HEK293 (cell line): Measurements from ENCODE around the gene MAN1C1.

ENCODE experiments used
- CTCF ChIA-PET: fragments of 350-600 bp; formaldehyde crosslinking; extraction: SDS; loops from one replicate; lab custom pipeline; 2021; ENCODE audit warnings: antibody characterized with exemption; lab: Yijun Ruan, JAX
- POLR2A ChIA-PET: fragments of 300-600 bp; formaldehyde crosslinking; extraction: SDS; loops from one replicate; lab custom pipeline; 2020; ENCODE audit warnings: antibody characterized with exemption, inconsistent platforms; lab: Yijun Ruan, JAX
- H3K27ac ChIP-seq: fragments of 200-500 bp; sonication (Bioruptor generic); 2 replicates; pipeline ENCODE4 v1.5.1; 2014; ENCODE audit warnings: low read depth, low read length, control low read depth, inconsistent platforms; ENCODE audit errors: extremely low read depth
- H3K36me3 ChIP-seq, 2 experiments: fragments of 200-500 bp in 1 of 2; sonication (Bioruptor generic) in 1 of 2; 1 replicate in 1 of 2; 2 replicates in 1 of 2; pipeline ENCODE4 v1.5.1; 2014 to 2017; ENCODE audit warnings: inconsistent platforms in 2 of 2, low read length in 2 of 2; ENCODE audit not compliant: control insufficient read depth in 2 of 2, insufficient read depth in 1 of 2
- H3K4me1 ChIP-seq: fragments of 200-500 bp; sonication (Bioruptor generic); 2 replicates; pipeline ENCODE4 v1.5.1; 2014; ENCODE audit warnings: mild to moderate bottlenecking, low read length, inconsistent platforms; ENCODE audit not compliant: control insufficient read depth, insufficient read depth
- H3K4me3 ChIP-seq: 2 replicates; pipeline ENCODE4 v1.5.1; 2011; ENCODE audit warnings: low read depth, mild to moderate bottlenecking, control low read depth, low read length, moderate library complexity
- H3K9me3 ChIP-seq: fragments of 200-500 bp; sonication (Bioruptor generic); 2 replicates; pipeline ENCODE4 v1.5.1; 2014; ENCODE audit warnings: low read depth, low read length, inconsistent platforms; ENCODE audit not compliant: control insufficient read depth, insufficient read depth
- BCL6B ChIP-seq: fragments of 450-650 bp; formaldehyde crosslinking; IDR thresholded peaks from 2 replicates; pipeline ENCODE4 v1.5.1; 2017; ENCODE audit warnings: missing biosample characterization, missing genetic modification characterization
- GLIS2 ChIP-seq: fragments of 450-650 bp; formaldehyde crosslinking; IDR thresholded peaks from 2 replicates; pipeline ENCODE4 v1.5.1; 2016; ENCODE audit warnings: missing biosample characterization, missing genetic modification characterization
- HOXC10 ChIP-seq: sonication (generic); formaldehyde crosslinking; IDR thresholded peaks from 2 replicates; pipeline ENCODE4 v1.8.1; 2023; ENCODE audit warnings: mild to moderate bottlenecking, missing genetic modification reagents
- KLF1 ChIP-seq: fragments of 450-650 bp; formaldehyde crosslinking; IDR thresholded peaks from 2 replicates; pipeline ENCODE4 v1.5.1; 2016; ENCODE audit warnings: missing biosample characterization, missing genetic modification characterization
- OSR2 ChIP-seq: fragments of 450-650 bp; formaldehyde crosslinking; IDR thresholded peaks from 2 replicates; pipeline ENCODE4 v1.5.1; 2016; ENCODE audit warnings: missing biosample characterization, missing genetic modification characterization
- YY1 ChIP-seq: fragments of 450-650 bp; formaldehyde crosslinking; IDR thresholded peaks from 2 replicates; pipeline ENCODE4 v1.5.1; 2018; ENCODE audit warnings: missing biosample characterization, missing genetic modification characterization
- ZBTB20 ChIP-seq: fragments of 450-650 bp; formaldehyde crosslinking; IDR thresholded peaks from 2 replicates; pipeline ENCODE4 v1.5.1; 2016; ENCODE audit warnings: missing biosample characterization, missing genetic modification characterization
- ZFP37 ChIP-seq: fragments of 450-650 bp; formaldehyde crosslinking; IDR thresholded peaks from 2 replicates; pipeline ENCODE4 v1.5.1; 2016; ENCODE audit warnings: missing biosample characterization, missing genetic modification characterization
- ZNF10 ChIP-seq: fragments of 450-650 bp; formaldehyde crosslinking; IDR thresholded peaks from 2 replicates; pipeline ENCODE4 v1.5.1; 2017; ENCODE audit warnings: missing biosample characterization, missing genetic modification characterization
- ZNF121 ChIP-seq: fragments of 450-650 bp; formaldehyde crosslinking; IDR thresholded peaks from 2 replicates; pipeline ENCODE4 v1.5.1; 2016; ENCODE audit warnings: missing biosample characterization, missing genetic modification characterization
- ZNF202 ChIP-seq: fragments of 450-650 bp; formaldehyde crosslinking; IDR thresholded peaks from 2 replicates; pipeline ENCODE4 v1.5.1; 2016; ENCODE audit warnings: missing biosample characterization, missing genetic modification characterization, borderline replicate concordance
- ZNF214 ChIP-seq: fragments of 450-650 bp; formaldehyde crosslinking; IDR thresholded peaks from 2 replicates; pipeline ENCODE4 v1.5.1; 2017; ENCODE audit warnings: missing biosample characterization, mild to moderate bottlenecking, missing genetic modification characterization, borderline replicate concordance
- ZNF239 ChIP-seq: fragments of 450-650 bp; formaldehyde crosslinking; IDR thresholded peaks from 2 replicates; pipeline ENCODE4 v1.5.1; 2016; ENCODE audit warnings: missing biosample characterization, missing genetic modification characterization
- ZNF248 ChIP-seq: fragments of 450-650 bp; formaldehyde crosslinking; IDR thresholded peaks from 2 replicates; pipeline ENCODE4 v1.5.1; 2017; ENCODE audit warnings: missing biosample characterization, missing genetic modification characterization
- ZNF266 ChIP-seq: fragments of 450-650 bp; formaldehyde crosslinking; IDR thresholded peaks from 2 replicates; pipeline ENCODE4 v1.5.1; 2016; ENCODE audit warnings: missing biosample characterization, missing genetic modification characterization, low read depth
- ZNF302 ChIP-seq: fragments of 450-650 bp; formaldehyde crosslinking; IDR thresholded peaks from 2 replicates; pipeline ENCODE4 v1.5.1; 2016; ENCODE audit warnings: missing biosample characterization, missing genetic modification characterization, low read depth
- ZNF404 ChIP-seq: fragments of 450-650 bp; formaldehyde crosslinking; IDR thresholded peaks from 2 replicates; pipeline ENCODE4 v1.5.1; 2017; ENCODE audit warnings: missing biosample characterization, missing genetic modification characterization
- ZNF544 ChIP-seq: fragments of 450-650 bp; formaldehyde crosslinking; IDR thresholded peaks from 2 replicates; pipeline ENCODE4 v1.5.0; 2017; ENCODE audit warnings: missing biosample characterization, missing genetic modification characterization
- ZNF654 ChIP-seq: fragments of 450-650 bp; formaldehyde crosslinking; IDR thresholded peaks from 2 replicates; pipeline ENCODE4 v1.5.1; 2016; ENCODE audit warnings: low read depth, missing biosample characterization, missing genetic modification characterization
- ZNF677 ChIP-seq: fragments of 450-650 bp; IDR thresholded peaks from 2 replicates; pipeline ENCODE4 v1.5.0; 2018; ENCODE audit warnings: missing biosample characterization, mild to moderate bottlenecking, missing genetic modification characterization, moderate library complexity
- ZSCAN16 ChIP-seq: fragments of 450-650 bp; formaldehyde crosslinking; IDR thresholded peaks from 2 replicates; pipeline ENCODE4 v1.5.1; 2016; ENCODE audit warnings: missing biosample characterization, missing genetic modification characterization
- TF ChIP-seq, protein P1 (sequence below): IDR thresholded peaks from 2 replicates; pipeline ENCODE4 v1.6.1; 2011; ENCODE audit warnings: mild to moderate bottlenecking, low read depth, low read length, borderline replicate concordance

Gene MAN1C1

DNA sequence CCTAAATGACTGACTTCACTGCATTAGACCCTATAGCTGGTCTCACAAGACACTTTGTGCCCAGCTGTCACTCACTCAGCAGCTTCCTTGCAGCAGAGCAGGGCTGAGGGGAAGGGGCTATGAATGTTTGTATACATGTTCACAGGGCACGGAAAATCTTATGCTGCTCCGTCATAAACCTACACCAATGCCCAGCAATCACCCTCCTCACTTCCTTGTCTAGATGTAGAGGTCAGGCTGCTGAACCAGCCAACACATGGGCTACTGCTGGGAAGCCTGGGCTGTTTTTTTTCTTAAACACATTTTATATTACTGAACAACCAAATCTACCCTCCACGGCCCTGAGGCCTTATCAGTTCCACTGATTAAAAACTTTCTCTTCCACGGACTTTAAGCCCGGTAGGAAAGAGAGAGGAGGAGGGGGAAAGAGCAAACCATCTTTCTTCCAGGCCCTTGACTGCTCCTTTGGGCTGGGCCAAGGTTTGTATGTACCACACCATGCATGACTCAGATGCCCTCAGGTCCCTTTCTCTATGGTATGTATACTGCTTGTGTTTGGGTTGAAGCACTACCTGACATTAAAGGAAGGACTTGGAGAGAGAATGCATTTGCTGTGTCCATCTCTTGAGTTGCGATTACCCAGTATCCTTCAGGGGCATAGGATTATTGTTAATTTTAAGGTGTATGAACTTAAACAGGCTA, 215.9 kb downstream of the MAN1C1 start:
- Histone ChIP-seq H3K27ac (no peak overlapping the region), H3K36me3 (peaks cover 13 to 98% of the 10 kb centered on the region in 2 experiments), H3K9me3 (no peaks in the 10 kb centered on the region), H3K4me1 (no peaks in the 10 kb centered on the region), H3K4me3 (no peak overlapping the region)
- TF ChIP-seq ZBTB20 (tag by site-specific recombination): no peak
- no peak for TF ChIP-seq BCL6B (tag by site-specific recombination)
- no peak for TF ChIP-seq ZNF302 (tag by site-specific recombination)
- TF ChIP-seq ZNF266 (tag by site-specific recombination): no peak
- TF ChIP-seq ZNF202 (tag by site-specific recombination): no peak
- TF ChIP-seq ZNF239 (tag by site-specific recombination): no peak
- TF ChIP-seq YY1 (tag by site-specific recombination): no peak
- TF ChIP-seq ZNF544 (tag by site-specific recombination): no peak
- TF ChIP-seq, protein P1, sequence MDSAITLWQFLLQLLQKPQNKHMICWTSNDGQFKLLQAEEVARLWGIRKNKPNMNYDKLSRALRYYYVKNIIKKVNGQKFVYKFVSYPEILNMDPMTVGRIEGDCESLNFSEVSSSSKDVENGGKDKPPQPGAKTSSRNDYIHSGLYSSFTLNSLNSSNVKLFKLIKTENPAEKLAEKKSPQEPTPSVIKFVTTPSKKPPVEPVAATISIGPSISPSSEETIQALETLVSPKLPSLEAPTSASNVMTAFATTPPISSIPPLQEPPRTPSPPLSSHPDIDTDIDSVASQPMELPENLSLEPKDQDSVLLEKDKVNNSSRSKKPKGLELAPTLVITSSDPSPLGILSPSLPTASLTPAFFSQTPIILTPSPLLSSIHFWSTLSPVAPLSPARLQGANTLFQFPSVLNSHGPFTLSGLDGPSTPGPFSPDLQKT: no peak
- no peak for TF ChIP-seq OSR2 (tag by site-specific recombination)
- no peak for TF ChIP-seq ZSCAN16
- no peak for TF ChIP-seq ZNF654 (tag by site-specific recombination)
- TF ChIP-seq ZNF677: no peak
- TF ChIP-seq ZNF248 (tag by site-specific recombination): no peak
- TF ChIP-seq ZFP37 (tag by site-specific recombination): no peak
- TF ChIP-seq GLIS2 (tag by site-specific recombination): no peak
- no peak for TF ChIP-seq ZNF214 (tag by site-specific recombination)
- TF ChIP-seq HOXC10 (CRISPR knock-in tag): no peak
- no peak for TF ChIP-seq ZNF10 (tag by site-specific recombination)
- no peak for TF ChIP-seq ZNF404
- POLR2A ChIA-PET: interaction anchor here (1.0 to 1.3 kb wide), 3 partner anchors 11 to 585 kb away, joined by 3 to 4 read pairs (median 3); partner anchors contain the start of genes PAFAH2 and RSRP1
- CTCF ChIA-PET: interaction anchor here (0.5 kb wide), 1 partner anchor 50 kb away, joined by 3 read pairs; no protein-coding TSS in a partner anchor

DNA sequence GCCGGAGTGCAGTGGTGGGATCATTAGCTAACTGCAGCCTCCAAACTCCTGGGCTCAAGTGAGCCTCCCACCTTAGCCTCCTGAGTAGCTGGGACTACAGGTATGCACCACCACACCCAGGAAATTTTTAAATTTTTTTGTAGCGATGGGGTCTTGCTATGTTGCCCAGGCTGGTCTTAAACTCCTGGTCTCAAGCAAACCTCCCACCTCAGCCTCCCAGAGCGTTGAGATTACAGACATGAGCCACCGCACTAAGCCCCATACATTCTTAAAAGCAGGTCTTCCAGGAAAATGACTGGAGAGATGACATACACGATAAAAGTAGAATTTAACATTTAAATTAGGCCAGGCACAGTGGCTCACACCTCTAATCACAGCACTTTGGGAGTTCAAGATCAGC, 216.6 kb downstream of the MAN1C1 start:
- ChIA-PET POLR2A (interaction anchor here (1.0 kb wide), 1 partner anchor 14 kb away, joined by 4 read pairs; the partner anchor contains the start of gene MTFR1L), CTCF (interaction anchor here (1.1 kb wide), 1 partner anchor 62 kb away, joined by 6 read pairs; no protein-coding TSS in a partner anchor)
- no peak for TF ChIP-seq KLF1
- peak; percentile 92 for TF ChIP-seq ZNF121 (tag by site-specific recombination)
- peaks cover 8 to 91% of the 10 kb centered on the region in 2 experiments for H3K36me3 ChIP-seq
- H3K27ac ChIP-seq: no peak overlapping the region
- no peak overlapping the region for H3K4me3 ChIP-seq
- H3K4me1 ChIP-seq: no peaks in the 10 kb centered on the region
- H3K9me3 ChIP-seq: no peaks in the 10 kb centered on the region
